ENCODE measurements around the gene PTPN3.

DNA sequence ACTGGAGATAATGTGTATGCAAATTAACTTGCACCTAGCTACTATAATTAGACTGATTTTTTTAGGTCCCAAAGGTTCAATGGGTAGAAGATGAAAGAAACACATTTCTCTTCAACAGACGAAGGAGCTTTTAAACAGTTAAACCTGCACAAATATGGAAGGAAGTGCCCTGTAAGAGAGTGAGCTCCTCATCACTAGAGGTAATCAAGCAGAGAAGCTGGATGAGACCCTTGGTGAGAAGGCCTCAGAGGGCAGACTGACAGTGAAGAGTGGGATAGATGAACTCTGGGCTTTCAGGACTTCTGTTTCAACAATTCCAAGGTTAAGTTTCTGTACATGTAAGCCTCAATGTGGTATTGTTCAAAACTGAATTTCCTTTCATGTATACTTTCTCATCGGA is 23.2 kb downstream of the PTPN3 start:
- TF ChIP-seq, protein P1, sequence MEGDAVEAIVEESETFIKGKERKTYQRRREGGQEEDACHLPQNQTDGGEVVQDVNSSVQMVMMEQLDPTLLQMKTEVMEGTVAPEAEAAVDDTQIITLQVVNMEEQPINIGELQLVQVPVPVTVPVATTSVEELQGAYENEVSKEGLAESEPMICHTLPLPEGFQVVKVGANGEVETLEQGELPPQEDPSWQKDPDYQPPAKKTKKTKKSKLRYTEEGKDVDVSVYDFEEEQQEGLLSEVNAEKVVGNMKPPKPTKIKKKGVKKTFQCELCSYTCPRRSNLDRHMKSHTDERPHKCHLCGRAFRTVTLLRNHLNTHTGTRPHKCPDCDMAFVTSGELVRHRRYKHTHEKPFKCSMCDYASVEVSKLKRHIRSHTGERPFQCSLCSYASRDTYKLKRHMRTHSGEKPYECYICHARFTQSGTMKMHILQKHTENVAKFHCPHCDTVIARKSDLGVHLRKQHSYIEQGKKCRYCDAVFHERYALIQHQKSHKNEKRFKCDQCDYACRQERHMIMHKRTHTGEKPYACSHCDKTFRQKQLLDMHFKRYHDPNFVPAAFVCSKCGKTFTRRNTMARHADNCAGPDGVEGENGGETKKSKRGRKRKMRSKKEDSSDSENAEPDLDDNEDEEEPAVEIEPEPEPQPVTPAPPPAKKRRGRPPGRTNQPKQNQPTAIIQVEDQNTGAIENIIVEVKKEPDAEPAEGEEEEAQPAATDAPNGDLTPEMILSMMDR (IDR thresholded peaks at IDR 0.05), result no peak
- TF ChIP-seq POLR2AphosphoS5 (IDR thresholded peaks at IDR 0.05), result no peak
